ENCODE measurements around the gene DNAJB6. TPM values are rescaled to one million over a fixed set of nuclear protein-coding genes. Genes with fewer than 3 reads are reported as not detected.

DNAJB6 gene
- total RNA-seq, 1 experiment from 2014 or later: 288 TPM

DNA sequence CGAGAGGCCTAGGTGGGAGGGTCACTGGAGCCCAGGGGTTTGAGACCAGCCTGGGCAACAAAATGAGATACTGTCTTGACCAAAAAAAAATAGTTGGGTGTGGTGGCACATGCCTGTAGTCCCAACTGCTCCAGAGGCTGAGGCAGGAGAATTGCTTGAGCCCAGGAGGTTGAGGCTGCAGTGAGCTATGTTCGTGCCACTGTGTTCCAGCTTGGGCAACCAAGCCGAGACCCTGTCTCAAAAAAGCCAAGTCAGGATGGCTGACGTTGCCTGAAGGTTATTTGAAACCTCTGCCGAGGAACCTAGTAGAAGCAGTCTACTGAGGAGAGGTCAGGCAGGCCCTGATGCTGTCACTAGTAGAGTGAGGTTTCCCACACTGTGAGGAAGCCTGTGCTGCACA lies 22.8 kb downstream of the DNAJB6 start (continued):
- TF ChIP-seq TEAD1 (CRISPR knock-in tag; IDR thresholded peaks at IDR 0.05) (no peak), JUN (CRISPR knock-in tag; IDR thresholded peaks at IDR 0.05) (no peak), ZNF263 (CRISPR knock-in tag; IDR thresholded peaks at IDR 0.05; ENCODE audit: low read depth) (no peak), ETV6 (CRISPR knock-in tag; IDR thresholded peaks at IDR 0.05) (no peak)
- TF ChIP-seq, protein P1, sequence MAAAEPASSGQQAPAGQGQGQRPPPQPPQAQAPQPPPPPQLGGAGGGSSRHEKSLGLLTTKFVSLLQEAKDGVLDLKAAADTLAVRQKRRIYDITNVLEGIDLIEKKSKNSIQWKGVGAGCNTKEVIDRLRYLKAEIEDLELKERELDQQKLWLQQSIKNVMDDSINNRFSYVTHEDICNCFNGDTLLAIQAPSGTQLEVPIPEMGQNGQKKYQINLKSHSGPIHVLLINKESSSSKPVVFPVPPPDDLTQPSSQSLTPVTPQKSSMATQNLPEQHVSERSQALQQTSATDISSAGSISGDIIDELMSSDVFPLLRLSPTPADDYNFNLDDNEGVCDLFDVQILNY (CRISPR knock-in tag; IDR thresholded peaks at IDR 0.05): no peak

DNA sequence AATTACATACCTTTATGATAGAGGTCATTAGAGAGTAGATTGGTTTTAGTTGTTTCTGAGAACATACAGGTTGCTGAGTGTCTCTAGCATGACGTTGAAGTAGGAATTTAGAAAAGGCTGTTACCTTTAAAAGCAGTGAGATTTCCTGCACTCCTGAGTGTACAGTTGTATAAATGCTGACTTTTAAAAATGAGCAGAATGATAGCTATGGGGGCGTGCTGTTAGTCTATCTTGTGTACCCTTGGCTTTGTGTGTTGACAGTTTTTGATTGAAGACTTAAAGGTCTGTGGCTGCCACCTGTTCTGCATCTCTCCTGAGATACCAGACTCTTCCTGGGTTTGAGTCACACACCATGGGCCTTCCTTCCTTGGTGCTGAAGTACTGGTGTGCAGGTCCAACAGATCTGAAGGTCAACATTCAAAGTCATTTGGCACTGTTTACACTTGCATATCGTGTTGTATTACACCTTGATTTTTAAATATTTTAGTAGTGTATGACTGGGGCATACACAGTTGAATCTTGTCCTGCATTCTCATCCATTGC lies 23.8 kb downstream of the DNAJB6 start:
- DNase-seq (ENCODE audit: low spot score) (no peak), ATAC-seq (no peak)
- H3K27me3 Mint-ChIP-seq (ENCODE audit: low read depth): no peaks in the 10 kb centered on the region
- peaks cover 75% of the 10 kb centered on the region for H3K36me3 Mint-ChIP-seq
- POLR2A ChIA-PET: no interaction called here
- no peak overlapping the region for H3K4me3 Mint-ChIP-seq
- H3K27ac Mint-ChIP-seq: peak overlapping the region; percentile 77
- no peaks in the 10 kb centered on the region for H3K9me3 Mint-ChIP-seq
- peaks cover 70% of the 10 kb centered on the region for H3K4me1 Mint-ChIP-seq
- CTCF ChIA-PET: no interaction called here
- TF ChIP-seq, protein P2, sequence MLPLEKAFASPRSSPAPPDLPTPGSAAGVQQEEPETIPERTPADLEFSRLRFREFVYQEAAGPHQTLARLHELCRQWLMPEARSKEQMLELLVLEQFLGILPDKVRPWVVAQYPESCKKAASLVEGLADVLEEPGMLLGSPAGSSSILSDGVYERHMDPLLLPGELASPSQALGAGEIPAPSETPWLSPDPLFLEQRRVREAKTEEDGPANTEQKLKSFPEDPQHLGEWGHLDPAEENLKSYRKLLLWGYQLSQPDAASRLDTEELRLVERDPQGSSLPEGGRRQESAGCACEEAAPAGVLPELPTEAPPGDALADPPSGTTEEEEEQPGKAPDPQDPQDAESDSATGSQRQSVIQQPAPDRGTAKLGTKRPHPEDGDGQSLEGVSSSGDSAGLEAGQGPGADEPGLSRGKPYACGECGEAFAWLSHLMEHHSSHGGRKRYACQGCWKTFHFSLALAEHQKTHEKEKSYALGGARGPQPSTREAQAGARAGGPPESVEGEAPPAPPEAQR (CRISPR knock-in tag; IDR thresholded peaks at IDR 0.05): no peak
- TF ChIP-seq, protein P3, sequence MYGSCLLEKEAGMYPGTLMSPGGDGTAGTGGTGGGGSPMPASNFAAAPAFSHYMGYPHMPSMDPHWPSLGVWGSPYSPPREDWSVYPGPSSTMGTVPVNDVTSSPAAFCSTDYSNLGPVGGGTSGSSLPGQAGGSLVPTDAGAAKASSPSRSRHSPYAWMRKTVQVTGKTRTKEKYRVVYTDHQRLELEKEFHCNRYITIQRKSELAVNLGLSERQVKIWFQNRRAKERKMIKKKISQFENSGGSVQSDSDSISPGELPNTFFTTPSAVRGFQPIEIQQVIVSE (CRISPR knock-in tag; IDR thresholded peaks at IDR 0.05; ENCODE audit: borderline replicate concordance): no peak
- no peak for TF ChIP-seq MXD4 (CRISPR knock-in tag; IDR thresholded peaks at IDR 0.05; ENCODE audit: borderline replicate concordance)
- TF ChIP-seq NR2C2 (CRISPR knock-in tag; IDR thresholded peaks at IDR 0.05): no peak
- no peak for TF ChIP-seq NFYB (CRISPR knock-in tag; conservative IDR thresholded peaks at IDR 0.05; ENCODE audit: low read depth)
- TF ChIP-seq, protein P4, sequence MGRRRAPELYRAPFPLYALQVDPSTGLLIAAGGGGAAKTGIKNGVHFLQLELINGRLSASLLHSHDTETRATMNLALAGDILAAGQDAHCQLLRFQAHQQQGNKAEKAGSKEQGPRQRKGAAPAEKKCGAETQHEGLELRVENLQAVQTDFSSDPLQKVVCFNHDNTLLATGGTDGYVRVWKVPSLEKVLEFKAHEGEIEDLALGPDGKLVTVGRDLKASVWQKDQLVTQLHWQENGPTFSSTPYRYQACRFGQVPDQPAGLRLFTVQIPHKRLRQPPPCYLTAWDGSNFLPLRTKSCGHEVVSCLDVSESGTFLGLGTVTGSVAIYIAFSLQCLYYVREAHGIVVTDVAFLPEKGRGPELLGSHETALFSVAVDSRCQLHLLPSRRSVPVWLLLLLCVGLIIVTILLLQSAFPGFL (CRISPR knock-in tag; IDR thresholded peaks at IDR 0.05; ENCODE audit: borderline replicate concordance): no peak
- TF ChIP-seq, protein P5, sequence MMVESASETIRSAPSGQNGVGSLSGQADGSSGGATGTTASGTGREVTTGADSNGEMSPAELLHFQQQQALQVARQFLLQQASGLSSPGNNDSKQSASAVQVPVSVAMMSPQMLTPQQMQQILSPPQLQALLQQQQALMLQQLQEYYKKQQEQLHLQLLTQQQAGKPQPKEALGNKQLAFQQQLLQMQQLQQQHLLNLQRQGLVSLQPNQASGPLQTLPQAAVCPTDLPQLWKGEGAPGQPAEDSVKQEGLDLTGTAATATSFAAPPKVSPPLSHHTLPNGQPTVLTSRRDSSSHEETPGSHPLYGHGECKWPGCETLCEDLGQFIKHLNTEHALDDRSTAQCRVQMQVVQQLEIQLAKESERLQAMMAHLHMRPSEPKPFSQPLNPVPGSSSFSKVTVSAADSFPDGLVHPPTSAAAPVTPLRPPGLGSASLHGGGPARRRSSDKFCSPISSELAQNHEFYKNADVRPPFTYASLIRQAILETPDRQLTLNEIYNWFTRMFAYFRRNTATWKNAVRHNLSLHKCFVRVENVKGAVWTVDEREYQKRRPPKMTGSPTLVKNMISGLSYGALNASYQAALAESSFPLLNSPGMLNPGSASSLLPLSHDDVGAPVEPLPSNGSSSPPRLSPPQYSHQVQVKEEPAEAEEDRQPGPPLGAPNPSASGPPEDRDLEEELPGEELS (CRISPR knock-in tag; IDR thresholded peaks at IDR 0.05): no peak
- no peak for TF ChIP-seq TEAD4 (CRISPR knock-in tag; IDR thresholded peaks at IDR 0.05)
- TF ChIP-seq, protein P6, sequence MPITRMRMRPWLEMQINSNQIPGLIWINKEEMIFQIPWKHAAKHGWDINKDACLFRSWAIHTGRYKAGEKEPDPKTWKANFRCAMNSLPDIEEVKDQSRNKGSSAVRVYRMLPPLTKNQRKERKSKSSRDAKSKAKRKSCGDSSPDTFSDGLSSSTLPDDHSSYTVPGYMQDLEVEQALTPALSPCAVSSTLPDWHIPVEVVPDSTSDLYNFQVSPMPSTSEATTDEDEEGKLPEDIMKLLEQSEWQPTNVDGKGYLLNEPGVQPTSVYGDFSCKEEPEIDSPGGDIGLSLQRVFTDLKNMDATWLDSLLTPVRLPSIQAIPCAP (CRISPR knock-in tag; IDR thresholded peaks at IDR 0.05): no peak
- no peak for TF ChIP-seq SMAD4 (CRISPR knock-in tag; IDR thresholded peaks at IDR 0.05)
- TF ChIP-seq, protein P7, sequence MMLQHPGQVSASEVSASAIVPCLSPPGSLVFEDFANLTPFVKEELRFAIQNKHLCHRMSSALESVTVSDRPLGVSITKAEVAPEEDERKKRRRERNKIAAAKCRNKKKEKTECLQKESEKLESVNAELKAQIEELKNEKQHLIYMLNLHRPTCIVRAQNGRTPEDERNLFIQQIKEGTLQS (CRISPR knock-in tag; conservative IDR thresholded peaks at IDR 0.05): no peak
- no peak for TF ChIP-seq RELA (CRISPR knock-in tag; IDR thresholded peaks at IDR 0.05; ENCODE audit: borderline replicate concordance)
- no peak for TF ChIP-seq ZNF263 (CRISPR knock-in tag; IDR thresholded peaks at IDR 0.05; ENCODE audit: low read depth)
- TF ChIP-seq, protein P8, sequence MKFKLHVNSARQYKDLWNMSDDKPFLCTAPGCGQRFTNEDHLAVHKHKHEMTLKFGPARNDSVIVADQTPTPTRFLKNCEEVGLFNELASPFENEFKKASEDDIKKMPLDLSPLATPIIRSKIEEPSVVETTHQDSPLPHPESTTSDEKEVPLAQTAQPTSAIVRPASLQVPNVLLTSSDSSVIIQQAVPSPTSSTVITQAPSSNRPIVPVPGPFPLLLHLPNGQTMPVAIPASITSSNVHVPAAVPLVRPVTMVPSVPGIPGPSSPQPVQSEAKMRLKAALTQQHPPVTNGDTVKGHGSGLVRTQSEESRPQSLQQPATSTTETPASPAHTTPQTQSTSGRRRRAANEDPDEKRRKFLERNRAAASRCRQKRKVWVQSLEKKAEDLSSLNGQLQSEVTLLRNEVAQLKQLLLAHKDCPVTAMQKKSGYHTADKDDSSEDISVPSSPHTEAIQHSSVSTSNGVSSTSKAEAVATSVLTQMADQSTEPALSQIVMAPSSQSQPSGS (CRISPR knock-in tag; IDR thresholded peaks at IDR 0.05; ENCODE audit: borderline replicate concordance, low read depth): no peak
- TF ChIP-seq, protein P9, sequence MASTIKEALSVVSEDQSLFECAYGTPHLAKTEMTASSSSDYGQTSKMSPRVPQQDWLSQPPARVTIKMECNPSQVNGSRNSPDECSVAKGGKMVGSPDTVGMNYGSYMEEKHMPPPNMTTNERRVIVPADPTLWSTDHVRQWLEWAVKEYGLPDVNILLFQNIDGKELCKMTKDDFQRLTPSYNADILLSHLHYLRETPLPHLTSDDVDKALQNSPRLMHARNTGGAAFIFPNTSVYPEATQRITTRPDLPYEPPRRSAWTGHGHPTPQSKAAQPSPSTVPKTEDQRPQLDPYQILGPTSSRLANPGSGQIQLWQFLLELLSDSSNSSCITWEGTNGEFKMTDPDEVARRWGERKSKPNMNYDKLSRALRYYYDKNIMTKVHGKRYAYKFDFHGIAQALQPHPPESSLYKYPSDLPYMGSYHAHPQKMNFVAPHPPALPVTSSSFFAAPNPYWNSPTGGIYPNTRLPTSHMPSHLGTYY (CRISPR knock-in tag; IDR thresholded peaks at IDR 0.05): no peak
- TF ChIP-seq, protein P10, sequence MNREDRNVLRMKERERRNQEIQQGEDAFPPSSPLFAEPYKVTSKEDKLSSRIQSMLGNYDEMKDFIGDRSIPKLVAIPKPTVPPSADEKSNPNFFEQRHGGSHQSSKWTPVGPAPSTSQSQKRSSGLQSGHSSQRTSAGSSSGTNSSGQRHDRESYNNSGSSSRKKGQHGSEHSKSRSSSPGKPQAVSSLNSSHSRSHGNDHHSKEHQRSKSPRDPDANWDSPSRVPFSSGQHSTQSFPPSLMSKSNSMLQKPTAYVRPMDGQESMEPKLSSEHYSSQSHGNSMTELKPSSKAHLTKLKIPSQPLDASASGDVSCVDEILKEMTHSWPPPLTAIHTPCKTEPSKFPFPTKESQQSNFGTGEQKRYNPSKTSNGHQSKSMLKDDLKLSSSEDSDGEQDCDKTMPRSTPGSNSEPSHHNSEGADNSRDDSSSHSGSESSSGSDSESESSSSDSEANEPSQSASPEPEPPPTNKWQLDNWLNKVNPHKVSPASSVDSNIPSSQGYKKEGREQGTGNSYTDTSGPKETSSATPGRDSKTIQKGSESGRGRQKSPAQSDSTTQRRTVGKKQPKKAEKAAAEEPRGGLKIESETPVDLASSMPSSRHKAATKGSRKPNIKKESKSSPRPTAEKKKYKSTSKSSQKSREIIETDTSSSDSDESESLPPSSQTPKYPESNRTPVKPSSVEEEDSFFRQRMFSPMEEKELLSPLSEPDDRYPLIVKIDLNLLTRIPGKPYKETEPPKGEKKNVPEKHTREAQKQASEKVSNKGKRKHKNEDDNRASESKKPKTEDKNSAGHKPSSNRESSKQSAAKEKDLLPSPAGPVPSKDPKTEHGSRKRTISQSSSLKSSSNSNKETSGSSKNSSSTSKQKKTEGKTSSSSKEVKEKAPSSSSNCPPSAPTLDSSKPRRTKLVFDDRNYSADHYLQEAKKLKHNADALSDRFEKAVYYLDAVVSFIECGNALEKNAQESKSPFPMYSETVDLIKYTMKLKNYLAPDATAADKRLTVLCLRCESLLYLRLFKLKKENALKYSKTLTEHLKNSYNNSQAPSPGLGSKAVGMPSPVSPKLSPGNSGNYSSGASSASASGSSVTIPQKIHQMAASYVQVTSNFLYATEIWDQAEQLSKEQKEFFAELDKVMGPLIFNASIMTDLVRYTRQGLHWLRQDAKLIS (CRISPR knock-in tag; IDR thresholded peaks at IDR 0.05; ENCODE audit: borderline replicate concordance): no peak
- TF ChIP-seq PRRX2 (CRISPR knock-in tag; IDR thresholded peaks at IDR 0.05): no peak
- TF ChIP-seq JAZF1 (CRISPR knock-in tag; IDR thresholded peaks at IDR 0.05): no peak

All from WTC11 (cell line).